ENCODE measurements around the gene OSBPL7.

OSBPL7 gene

DNA sequence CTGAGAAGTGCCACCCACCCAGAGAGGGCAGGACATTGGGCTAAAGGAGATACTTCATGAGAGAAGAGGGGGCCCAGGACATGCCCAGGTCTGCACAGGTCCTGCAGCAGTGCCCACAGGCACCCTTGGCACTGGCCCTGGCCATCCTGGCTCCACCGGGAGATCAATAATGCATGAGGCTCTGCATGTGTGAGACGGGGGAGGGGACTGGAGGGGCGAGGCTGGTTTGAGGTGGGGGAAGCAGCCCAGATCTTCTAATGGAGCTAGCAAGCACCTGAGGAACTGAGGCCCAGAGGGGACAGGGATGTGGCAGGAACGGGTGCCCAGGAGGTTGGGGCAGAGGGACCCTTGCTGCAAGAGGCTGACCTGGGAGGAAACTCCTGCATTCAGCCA is 567 bp downstream of the OSBPL7 start:
- TF ChIP-seq POLR2AphosphoS5 (IDR thresholded peaks at IDR 0.05; ENCODE audit: borderline replicate concordance, low read depth, low read length), result no peak
- peak overlapping the region; percentile 73 for H3K4me3 ChIP-seq
- no peak overlapping the region for H3K9ac ChIP-seq (ENCODE audit: insufficient read length)
- H3K36me3 ChIP-seq (ENCODE audit: insufficient read depth, low read length), result peaks cover 7% of the 10 kb centered on the region; the same call in 1 of the 2 replicates
- no peak for DNase-seq (ENCODE audit: low read depth, low spot score)
- no peak overlapping the region for H3K27ac ChIP-seq
- H3K9me3 ChIP-seq (ENCODE audit: low read depth, low read length), result no peaks in the 10 kb centered on the region

GRCh38 chr17:47820033-47820789 is 1.4 kb downstream of the OSBPL7 start:
- no peak overlapping the region for H3K27ac ChIP-seq
- H3K4me3 ChIP-seq, result no peak overlapping the region
- no peak for TF ChIP-seq EZH2 (IDR thresholded peaks at IDR 0.05)
- TF ChIP-seq POLR2AphosphoS5 (IDR thresholded peaks at IDR 0.05; ENCODE audit: borderline replicate concordance, low read depth, low read length), result no peak
- TF ChIP-seq FOXP2 (optimal IDR thresholded peaks at IDR 0.05; ENCODE audit: control extremely low read depth, extremely low read length, insufficient read depth), result no peak
- H3K9me3 ChIP-seq (ENCODE audit: low read depth, low read length), result no peaks in the 10 kb centered on the region
- H3K36me3 ChIP-seq (ENCODE audit: insufficient read depth, low read length), result peaks cover 7% of the 10 kb centered on the region; the same call in 1 of the 2 replicates
- no peak overlapping the region for H3K9ac ChIP-seq (ENCODE audit: insufficient read length)
- no peak for DNase-seq (ENCODE audit: low read depth, low spot score)

DNA sequence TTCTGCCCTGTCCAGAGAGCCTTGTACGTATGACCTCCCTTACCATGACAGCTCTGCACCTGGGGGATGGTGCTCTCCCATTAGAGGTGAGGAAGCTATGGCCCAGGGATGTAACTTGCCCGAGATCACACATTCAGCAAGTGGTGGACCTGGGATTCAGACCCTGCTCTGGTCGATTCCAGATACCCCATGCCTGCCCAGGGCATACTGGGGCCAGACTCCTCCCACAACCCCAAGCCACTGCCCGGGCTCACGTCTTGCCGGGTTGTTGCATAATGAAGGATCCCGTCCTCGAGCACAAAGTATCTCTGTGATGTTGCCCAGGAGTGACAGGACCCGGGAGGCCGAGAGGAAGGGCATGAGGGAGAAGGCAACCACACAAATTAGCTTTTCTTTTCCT is 2.1 kb downstream of the OSBPL7 start:
- H3K4me3 ChIP-seq, result no peak overlapping the region
- no peak overlapping the region for H3K9ac ChIP-seq (ENCODE audit: insufficient read length)
- H3K27ac ChIP-seq, result no peak overlapping the region
- no peak for DNase-seq (ENCODE audit: low read depth, low spot score)
- peaks cover 7% of the 10 kb centered on the region; the same call in 1 of the 2 replicates for H3K36me3 ChIP-seq (ENCODE audit: insufficient read depth, low read length)
- no peak for TF ChIP-seq EZH2 (IDR thresholded peaks at IDR 0.05)
- no peak for TF ChIP-seq FOXP2 (optimal IDR thresholded peaks at IDR 0.05; ENCODE audit: control extremely low read depth, extremely low read length, insufficient read depth)
- no peak for TF ChIP-seq POLR2AphosphoS5 (IDR thresholded peaks at IDR 0.05; ENCODE audit: borderline replicate concordance, low read depth, low read length)
- no peaks in the 10 kb centered on the region for H3K9me3 ChIP-seq (ENCODE audit: low read depth, low read length)

DNA sequence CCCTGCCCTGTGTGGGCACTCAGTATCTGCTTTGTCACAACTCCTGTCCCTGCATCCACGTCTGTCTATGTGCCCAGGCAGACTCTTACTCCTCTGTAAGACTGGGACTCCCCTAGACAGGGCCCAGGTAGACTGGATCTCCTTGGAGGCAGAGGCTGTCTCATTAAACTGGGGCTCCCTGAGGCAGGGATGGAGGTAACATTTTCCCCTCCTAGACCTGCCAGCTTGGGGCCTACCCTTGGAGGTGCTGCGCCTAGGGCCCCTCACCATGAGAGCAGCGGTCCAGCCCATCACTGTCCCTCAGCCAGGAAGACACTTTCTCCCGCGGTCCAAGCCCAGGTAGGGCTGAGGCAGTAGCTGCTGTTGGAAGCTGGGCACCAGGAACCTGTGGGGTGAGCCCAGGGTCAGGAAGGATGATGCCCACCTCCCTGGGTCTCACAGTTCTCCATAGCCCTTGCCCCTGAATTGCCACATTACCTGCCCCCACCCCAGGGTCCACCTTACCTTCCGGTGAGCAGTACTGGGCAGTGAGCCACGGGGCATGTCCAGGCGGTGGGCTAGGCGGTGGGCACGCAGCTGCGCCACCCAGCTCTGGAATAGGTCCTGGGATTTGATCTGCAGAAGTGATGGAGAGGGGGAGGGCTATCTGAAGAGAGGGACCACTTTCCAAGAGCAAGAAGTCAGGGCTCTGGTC is 3.4 kb downstream of the OSBPL7 start:
- Histone ChIP-seq H3K4me3 (no peak overlapping the region), H3K36me3 (ENCODE audit: insufficient read depth, low read length) (no peaks in the 10 kb centered on the region), H3K27ac (no peak overlapping the region), H3K9me3 (ENCODE audit: low read depth, low read length) (no peaks in the 10 kb centered on the region), H3K9ac (ENCODE audit: insufficient read length) (no peak overlapping the region)
- TF ChIP-seq POLR2AphosphoS5 (IDR thresholded peaks at IDR 0.05; ENCODE audit: borderline replicate concordance, low read depth, low read length) (no peak), FOXP2 (optimal IDR thresholded peaks at IDR 0.05; ENCODE audit: control extremely low read depth, extremely low read length, insufficient read depth) (no peak), EZH2 (IDR thresholded peaks at IDR 0.05) (no peak)
- DNase-seq (ENCODE audit: low read depth, low spot score), result no peak

GRCh38 chr17:47816947-47817346 is 4.6 kb downstream of the OSBPL7 start:
- Histone ChIP-seq H3K27ac (no peak overlapping the region), H3K9ac (ENCODE audit: insufficient read length) (no peak overlapping the region), H3K36me3 (ENCODE audit: insufficient read depth, low read length) (no peaks in the 10 kb centered on the region), H3K4me3 (no peak overlapping the region), H3K9me3 (ENCODE audit: low read depth, low read length) (no peaks in the 10 kb centered on the region)
- no peak for DNase-seq (ENCODE audit: low read depth, low spot score)
- no peak for TF ChIP-seq FOXP2 (optimal IDR thresholded peaks at IDR 0.05; ENCODE audit: control extremely low read depth, extremely low read length, insufficient read depth)
- TF ChIP-seq POLR2AphosphoS5 (IDR thresholded peaks at IDR 0.05; ENCODE audit: borderline replicate concordance, low read depth, low read length), result no peak
- no peak for TF ChIP-seq EZH2 (IDR thresholded peaks at IDR 0.05)

DNA sequence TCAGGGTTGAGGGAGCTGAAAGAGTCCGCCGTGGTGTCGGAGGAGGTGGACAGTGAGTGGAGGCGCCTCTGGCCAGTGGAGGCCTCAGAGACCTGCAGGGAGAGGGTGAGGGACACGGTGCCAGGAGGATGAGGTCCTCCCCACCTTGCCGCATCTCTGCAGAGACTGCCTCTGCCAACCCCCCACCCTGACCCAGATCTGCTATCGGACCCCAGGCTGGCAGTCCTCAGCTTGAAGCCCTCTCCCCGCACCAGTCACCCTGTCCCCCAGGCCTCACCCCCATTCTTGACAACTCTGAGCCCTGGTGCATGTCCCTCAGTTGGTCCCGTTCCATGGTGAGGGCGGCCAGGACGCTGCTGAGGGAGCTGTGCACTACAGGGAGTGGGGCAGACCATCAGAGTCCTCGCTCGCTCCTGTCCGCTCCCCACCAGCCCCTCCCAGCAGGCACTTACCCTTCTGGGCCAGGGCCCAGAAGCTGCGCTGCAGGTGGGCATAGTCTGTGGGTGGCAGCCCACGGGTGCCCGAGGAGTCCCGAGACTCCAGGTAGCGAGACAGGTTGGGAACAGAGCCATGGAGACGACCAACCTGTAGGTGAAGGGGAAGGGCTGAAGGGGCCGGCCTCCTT is 5.4 kb downstream of the OSBPL7 start:
- Histone ChIP-seq H3K9me3 (ENCODE audit: low read depth, low read length) (no peaks in the 10 kb centered on the region), H3K27ac (no peak overlapping the region), H3K4me3 (no peak overlapping the region), H3K9ac (ENCODE audit: insufficient read length) (no peak overlapping the region), H3K36me3 (ENCODE audit: insufficient read depth, low read length) (no peaks in the 10 kb centered on the region)
- TF ChIP-seq FOXP2 (optimal IDR thresholded peaks at IDR 0.05; ENCODE audit: control extremely low read depth, extremely low read length, insufficient read depth) (no peak), POLR2AphosphoS5 (IDR thresholded peaks at IDR 0.05; ENCODE audit: borderline replicate concordance, low read depth, low read length) (no peak), EZH2 (IDR thresholded peaks at IDR 0.05) (no peak)
- DNase-seq (ENCODE audit: low read depth, low spot score), result no peak

- Histone ChIP-seq H3K27ac (no peak overlapping the region), H3K4me3 (no peak overlapping the region), H3K36me3 (ENCODE audit: insufficient read depth, low read length) (no peaks in the 10 kb centered on the region), H3K9me3 (ENCODE audit: low read depth, low read length) (no peaks in the 10 kb centered on the region), H3K9ac (ENCODE audit: insufficient read length) (no peak overlapping the region)
- TF ChIP-seq POLR2AphosphoS5 (IDR thresholded peaks at IDR 0.05; ENCODE audit: borderline replicate concordance, low read depth, low read length), result no peak
- no peak for TF ChIP-seq FOXP2 (optimal IDR thresholded peaks at IDR 0.05; ENCODE audit: control extremely low read depth, extremely low read length, insufficient read depth)
- no peak for TF ChIP-seq EZH2 (IDR thresholded peaks at IDR 0.05)
- no peak for DNase-seq (ENCODE audit: low read depth, low spot score)
Observed at GRCh38 chr17:47815106-47815918, 6.3 kb downstream of the OSBPL7 start.

All from SK-N-MC (cell line).